DOHH2 (cell line): Measurements from ENCODE around the gene ZNF587.
"Not testable (repeated sequence)": the region's sequence is repeated elsewhere in the genome, so short reads cannot be mapped to it uniquely, and the experiment has no call there.

Source experiments
- EZH2phosphoT487 ChIP-seq: fragments of 200-600 bp; sonication (generic); IDR thresholded peaks from 2 replicates; pipeline ENCODE4 v1.6.1; 2017; ENCODE audit warnings: borderline replicate concordance, mild to moderate bottlenecking, antibody characterized with exemption, low read length, moderate library complexity, mixed read lengths
- TF ChIP-seq, protein P1 (sequence below): fragments of 200-600 bp; sonication (generic); IDR thresholded peaks from one replicate; pipeline ENCODE4 v1.5.1; 2014; ENCODE audit warnings: antibody characterized with exemption, mild to moderate bottlenecking, low read depth, low read length; ENCODE audit not compliant: poor library complexity, severe bottlenecking

DNA sequence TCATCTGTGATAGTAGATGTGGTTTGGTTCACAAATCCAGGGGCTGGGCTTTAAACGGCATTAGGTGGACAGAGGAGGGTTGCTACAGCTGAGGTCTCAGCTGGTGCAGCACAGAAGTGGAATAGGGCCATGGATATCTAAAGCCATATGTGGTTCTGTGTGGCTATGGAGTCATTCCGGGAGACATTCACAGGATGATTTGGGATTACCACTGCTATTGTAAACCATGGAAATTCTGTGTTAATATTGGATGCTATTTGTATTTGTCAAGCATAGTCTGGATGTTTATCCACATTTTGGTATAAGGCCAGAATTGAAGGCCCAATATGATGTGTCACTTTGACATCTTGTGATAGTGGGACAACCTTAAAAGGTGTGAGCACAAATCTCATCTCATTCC lies 26.5 kb upstream of the ZNF587 start:
- TF ChIP-seq, protein P1, sequence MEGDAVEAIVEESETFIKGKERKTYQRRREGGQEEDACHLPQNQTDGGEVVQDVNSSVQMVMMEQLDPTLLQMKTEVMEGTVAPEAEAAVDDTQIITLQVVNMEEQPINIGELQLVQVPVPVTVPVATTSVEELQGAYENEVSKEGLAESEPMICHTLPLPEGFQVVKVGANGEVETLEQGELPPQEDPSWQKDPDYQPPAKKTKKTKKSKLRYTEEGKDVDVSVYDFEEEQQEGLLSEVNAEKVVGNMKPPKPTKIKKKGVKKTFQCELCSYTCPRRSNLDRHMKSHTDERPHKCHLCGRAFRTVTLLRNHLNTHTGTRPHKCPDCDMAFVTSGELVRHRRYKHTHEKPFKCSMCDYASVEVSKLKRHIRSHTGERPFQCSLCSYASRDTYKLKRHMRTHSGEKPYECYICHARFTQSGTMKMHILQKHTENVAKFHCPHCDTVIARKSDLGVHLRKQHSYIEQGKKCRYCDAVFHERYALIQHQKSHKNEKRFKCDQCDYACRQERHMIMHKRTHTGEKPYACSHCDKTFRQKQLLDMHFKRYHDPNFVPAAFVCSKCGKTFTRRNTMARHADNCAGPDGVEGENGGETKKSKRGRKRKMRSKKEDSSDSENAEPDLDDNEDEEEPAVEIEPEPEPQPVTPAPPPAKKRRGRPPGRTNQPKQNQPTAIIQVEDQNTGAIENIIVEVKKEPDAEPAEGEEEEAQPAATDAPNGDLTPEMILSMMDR: not testable (repeated sequence)
- not testable (repeated sequence) for TF ChIP-seq EZH2phosphoT487
